Body of pancreas (tissue), 4 donors: ENCODE data around the gene TANC1.

Source experiments
- CTCF ChIP-seq, 7 experiments: fragments of 450-650 bp in 4 of 7; fragments of 200-600 bp in 3 of 7; sonication (generic) in 3 of 7; IDR thresholded peaks; one replicate each; pipeline ENCODE4 v1.5.1; 2016 to 2019; ENCODE audit warnings: antibody characterized with exemption in 7 of 7
- POLR2A ChIP-seq, 3 donors: fragments of 450-650 bp; IDR thresholded peaks; one replicate each; pipeline ENCODE4 v1.6.1; 2016; ENCODE audit warnings: antibody characterized with exemption in 3 of 3, mild to moderate bottlenecking in 2 of 3

GRCh38 chr2:159010963-159011362 is 42.5 kb downstream of the TANC1 start:
- TF ChIP-seq POLR2A (IDR thresholded peaks at IDR 0.05) (no peak), CTCF (IDR thresholded peaks at IDR 0.05) (no peak)
